Measurements from ENCODE around the gene CLIP2.

CLIP2 gene

GRCh38 chr7:74271742-74272141 is 17.5 kb upstream of the CLIP2 start:
- DNase-seq (ENCODE audit: low read depth in 2 of 2), result no peak

- no peak for DNase-seq (ENCODE audit: low read depth in 2 of 2)
Observed at GRCh38 chr7:74272305-74273038, 16.7 kb upstream of the CLIP2 start.

- DNase-seq (ENCODE audit: low read depth in 2 of 2), result no peak
Observed at GRCh38 chr7:74275401-74275881, 13.8 kb upstream of the CLIP2 start.

GRCh38 chr7:74277636-74278035 is 11.6 kb upstream of the CLIP2 start:
- no peak for DNase-seq (ENCODE audit: low read depth in 2 of 2)

- DNase-seq (ENCODE audit: low read depth in 2 of 2), result no peak
Observed at GRCh38 chr7:74280985-74281384, 8.2 kb upstream of the CLIP2 start.

- DNase-seq (ENCODE audit: low read depth in 2 of 2), result no peak
Observed at GRCh38 chr7:74282748-74283459, 6.3 kb upstream of the CLIP2 start.

- no peak for DNase-seq (ENCODE audit: low read depth in 2 of 2)
Observed at GRCh38 chr7:74283858-74284447, 5.3 kb upstream of the CLIP2 start.

GRCh38 chr7:74284781-74285259 is 4.4 kb upstream of the CLIP2 start:
- DNase-seq (ENCODE audit: low read depth in 2 of 2), result no peak

GRCh38 chr7:74286131-74286530 is 3.1 kb upstream of the CLIP2 start:
- DNase-seq (ENCODE audit: low read depth in 2 of 2), result no peak

GRCh38 chr7:74287303-74288033 is 1.7 kb upstream of the CLIP2 start:
- DNase-seq (ENCODE audit: low read depth in 2 of 2), result no peak

- no peak for DNase-seq (ENCODE audit: low read depth in 2 of 2)
Observed at GRCh38 chr7:74288034-74288881, 949 bp upstream of the CLIP2 start.

- DNase-seq (ENCODE audit: low read depth in 2 of 2), result no peak
Observed at GRCh38 chr7:74289659-74290552, 699 bp downstream of the CLIP2 start.

- no peak for DNase-seq (ENCODE audit: low read depth in 2 of 2)
Observed at GRCh38 chr7:74290553-74290950, 1.3 kb downstream of the CLIP2 start.

- no peak for DNase-seq (ENCODE audit: low read depth in 2 of 2)
Observed at GRCh38 chr7:74290981-74291441, 1.8 kb downstream of the CLIP2 start.

- no peak for DNase-seq (ENCODE audit: low read depth in 2 of 2)
Observed at GRCh38 chr7:74291535-74291934, 2.3 kb downstream of the CLIP2 start.

GRCh38 chr7:74292757-74293576 is 3.8 kb downstream of the CLIP2 start:
- no peak for DNase-seq (ENCODE audit: low read depth in 2 of 2)

- no peak for DNase-seq (ENCODE audit: low read depth in 2 of 2)
Observed at GRCh38 chr7:74293577-74293908, 4.3 kb downstream of the CLIP2 start.

GRCh38 chr7:74294191-74294998 is 5.2 kb downstream of the CLIP2 start:
- no peak for DNase-seq (ENCODE audit: low read depth in 2 of 2)

Measured in stimulated activated CD4-positive, alpha-beta T cell treated with anti-CD3 and anti-CD28 coated beads, Interleukin-15, amount 100 ng/mL, for 48 hours (primary cell).